Fibroblast of mammary gland (primary cell): ENCODE results near the gene CP.

Experiments
- DNase-seq: peaks from one replicate; pipeline ENCODE4 v3.0.0-alpha.2; 2010; ENCODE audit warnings: low read depth
- H3K4me3 ChIP-seq: 2 replicates; pipeline ENCODE4 v1.5.1; 2011; ENCODE audit warnings: low read depth, mild to moderate bottlenecking, low read length, moderate library complexity; ENCODE audit not compliant: control insufficient read depth
- TF ChIP-seq, protein P1 (sequence below): conservative IDR thresholded peaks from 2 replicates; pipeline ENCODE4 v1.5.1; 2011; ENCODE audit warnings: low read depth, low read length, inconsistent platforms; ENCODE audit not compliant: control insufficient read depth, insufficient read depth

The CP gene

DNA sequence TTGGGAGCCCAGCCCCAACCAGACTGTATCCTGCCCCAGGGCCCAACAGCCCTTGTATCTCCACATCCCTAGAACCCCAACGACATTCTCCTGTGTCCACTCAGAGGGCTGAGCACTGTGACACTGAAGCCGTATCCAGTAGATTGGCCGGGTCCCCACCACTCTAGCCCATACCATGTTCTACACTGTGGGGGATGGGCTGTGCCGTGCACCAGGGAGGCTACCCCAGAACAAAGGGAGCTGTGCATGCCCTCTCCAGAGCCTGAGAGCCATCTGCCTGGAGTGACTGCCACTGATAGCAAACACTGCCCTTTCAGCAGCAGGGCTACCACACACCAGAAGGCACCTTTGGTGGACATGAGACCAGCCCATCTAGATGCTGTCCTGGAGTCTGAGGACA, 37.1 kb upstream of the CP start:
- H3K4me3 ChIP-seq: no peak overlapping the region
- TF ChIP-seq, protein P1, sequence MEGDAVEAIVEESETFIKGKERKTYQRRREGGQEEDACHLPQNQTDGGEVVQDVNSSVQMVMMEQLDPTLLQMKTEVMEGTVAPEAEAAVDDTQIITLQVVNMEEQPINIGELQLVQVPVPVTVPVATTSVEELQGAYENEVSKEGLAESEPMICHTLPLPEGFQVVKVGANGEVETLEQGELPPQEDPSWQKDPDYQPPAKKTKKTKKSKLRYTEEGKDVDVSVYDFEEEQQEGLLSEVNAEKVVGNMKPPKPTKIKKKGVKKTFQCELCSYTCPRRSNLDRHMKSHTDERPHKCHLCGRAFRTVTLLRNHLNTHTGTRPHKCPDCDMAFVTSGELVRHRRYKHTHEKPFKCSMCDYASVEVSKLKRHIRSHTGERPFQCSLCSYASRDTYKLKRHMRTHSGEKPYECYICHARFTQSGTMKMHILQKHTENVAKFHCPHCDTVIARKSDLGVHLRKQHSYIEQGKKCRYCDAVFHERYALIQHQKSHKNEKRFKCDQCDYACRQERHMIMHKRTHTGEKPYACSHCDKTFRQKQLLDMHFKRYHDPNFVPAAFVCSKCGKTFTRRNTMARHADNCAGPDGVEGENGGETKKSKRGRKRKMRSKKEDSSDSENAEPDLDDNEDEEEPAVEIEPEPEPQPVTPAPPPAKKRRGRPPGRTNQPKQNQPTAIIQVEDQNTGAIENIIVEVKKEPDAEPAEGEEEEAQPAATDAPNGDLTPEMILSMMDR: no peak
- DNase-seq: no peak

DNA sequence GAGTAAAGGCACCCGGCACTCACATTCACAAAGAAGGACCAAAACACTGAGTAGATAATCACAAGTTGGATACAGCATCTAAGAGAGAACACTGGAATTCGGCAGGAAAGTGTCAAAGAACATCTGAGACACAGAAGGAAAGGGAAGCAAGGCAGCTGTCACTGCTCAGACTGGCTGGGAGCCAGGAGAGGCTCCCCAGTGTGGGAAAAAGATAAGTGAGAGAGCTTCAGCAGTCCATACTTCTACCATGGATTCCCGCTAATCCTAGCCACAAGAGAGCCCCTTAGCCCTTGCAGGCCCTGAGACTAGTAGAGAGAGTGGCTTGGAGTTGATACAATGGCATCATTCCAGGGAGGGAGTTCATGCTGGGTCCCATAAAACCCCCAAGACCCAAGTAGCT, 36.7 kb upstream of the CP start:
- no peak overlapping the region for H3K4me3 ChIP-seq
- no peak for DNase-seq
- TF ChIP-seq, protein P1: no peak

DNA sequence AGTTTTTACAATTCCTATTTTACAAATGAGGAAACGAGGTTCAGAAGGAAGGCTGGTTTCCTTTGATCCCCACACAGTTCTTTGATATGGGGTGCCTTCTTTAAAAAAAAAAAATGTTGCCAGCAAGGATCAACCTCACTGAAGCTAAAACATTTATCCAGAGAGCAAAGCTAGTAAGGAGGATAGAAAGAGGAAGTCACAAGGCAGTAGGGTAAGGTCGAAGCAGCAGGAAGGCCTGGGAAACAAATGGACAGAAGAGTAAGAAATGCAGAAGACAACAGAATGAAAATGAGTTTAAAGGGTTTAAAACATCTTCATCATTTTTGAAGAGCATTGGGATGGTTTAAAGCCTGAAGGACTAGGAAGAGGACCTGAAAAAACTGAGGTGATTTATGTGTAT, 30.6 kb upstream of the CP start:
- no peak for DNase-seq
- H3K4me3 ChIP-seq: no peak overlapping the region
- TF ChIP-seq, protein P1: no peak

DNA sequence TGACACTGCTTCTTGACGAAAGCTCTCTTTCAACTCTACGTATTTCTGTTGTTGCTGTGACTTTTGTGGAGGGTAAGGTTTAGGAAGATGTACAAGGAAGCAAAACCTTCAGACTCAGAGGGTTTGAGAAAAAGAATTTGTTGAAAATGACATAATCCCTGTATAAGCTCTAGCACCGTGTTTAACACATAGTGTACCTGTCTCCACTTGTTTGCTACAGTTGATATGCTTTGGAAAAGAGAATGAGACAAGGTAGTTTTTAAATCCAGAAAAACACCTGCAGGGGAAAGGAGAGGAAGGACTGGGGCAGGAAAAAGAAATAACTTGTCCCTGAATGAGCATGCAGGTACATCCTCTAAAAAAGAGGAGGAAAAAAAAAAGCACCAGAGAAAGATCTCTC, 29.6 kb upstream of the CP start:
- H3K4me3 ChIP-seq: no peak overlapping the region
- TF ChIP-seq, protein P1: no peak
- DNase-seq: no peak

DNA sequence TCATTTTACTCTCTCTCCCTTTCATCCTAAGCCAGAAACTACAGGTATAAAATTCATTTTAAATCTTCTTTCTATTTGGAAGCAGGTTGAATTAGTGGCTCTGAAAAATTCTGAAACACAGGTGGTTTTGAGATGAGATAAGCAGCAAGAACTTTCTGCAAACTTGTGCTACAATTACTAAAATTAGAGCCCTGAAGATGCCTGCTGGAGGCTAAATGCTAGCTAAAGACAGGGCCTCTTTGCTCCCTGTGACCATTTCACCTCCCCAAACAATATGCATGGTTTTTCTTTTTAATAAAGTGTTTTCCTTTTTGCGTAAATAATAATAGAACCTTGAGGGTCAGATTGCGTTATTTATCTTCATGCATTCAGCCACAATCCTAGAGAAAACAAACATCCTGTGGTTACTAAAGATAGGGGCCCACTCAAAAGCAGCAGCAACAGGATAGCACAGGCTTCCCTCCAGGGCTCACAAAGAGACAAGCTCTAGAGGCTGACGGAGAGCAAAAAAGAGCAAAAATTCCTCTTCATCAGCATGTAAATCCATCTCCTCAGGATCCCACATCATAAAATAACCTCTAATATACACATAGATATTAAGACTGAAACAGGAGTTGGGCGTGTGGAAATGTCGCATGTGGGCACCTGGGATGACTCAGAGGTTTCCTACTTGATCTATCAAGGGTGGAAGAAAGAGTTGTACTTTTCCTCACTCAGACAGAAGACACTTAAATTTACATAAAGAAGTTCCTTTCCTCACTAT, 26.5 kb upstream of the CP start:
- DNase-seq: no peak
- TF ChIP-seq, protein P1: no peak
- no peak overlapping the region for H3K4me3 ChIP-seq

DNA sequence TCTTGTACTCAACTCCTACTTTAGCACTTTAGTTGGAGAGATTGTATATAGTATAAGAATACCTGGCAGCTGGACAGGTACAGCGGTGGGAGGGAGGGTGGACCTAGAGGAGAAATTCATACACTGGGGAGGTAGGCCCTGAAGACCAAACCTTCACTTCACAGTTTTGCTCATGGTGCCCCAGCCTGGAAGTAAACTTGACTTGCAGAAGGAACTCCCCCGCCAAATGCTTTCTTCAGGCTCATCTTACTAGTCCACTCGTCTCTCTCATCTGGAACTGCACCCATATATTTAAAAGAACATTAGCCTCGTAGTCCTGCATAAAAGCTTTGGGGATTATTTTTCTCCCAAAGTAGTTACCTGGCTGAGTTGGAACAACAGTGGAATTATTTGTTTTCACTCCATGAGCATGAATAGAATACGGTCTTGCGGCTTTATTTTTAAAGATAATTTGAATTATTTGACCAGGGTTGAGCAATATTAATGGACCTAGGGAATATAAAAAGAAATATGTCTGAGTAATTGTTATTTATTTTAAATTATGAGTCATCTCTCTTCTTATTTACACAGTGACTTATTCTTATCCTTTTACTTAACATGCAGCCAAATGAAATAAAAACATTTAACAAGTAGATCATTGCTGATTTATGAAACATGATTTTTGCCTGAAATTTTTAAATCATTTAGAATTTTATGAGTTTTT, 25.5 kb upstream of the CP start:
- DNase-seq: peak; percentile 70
- no peak overlapping the region for H3K4me3 ChIP-seq
- TF ChIP-seq, protein P1: no peak
